HG02798 (cell line): ENCODE results near the gene BZW1.

Experiments used
- ATAC-seq: cut with Tn5 transposase; IDR thresholded peaks from one replicate; pipeline ENCODE4 v1.9.1; 2021; ENCODE audit warnings: mild to moderate bottlenecking; ENCODE audit not compliant: unreplicated experiment, poor library complexity

The BZW1 gene

DNA sequence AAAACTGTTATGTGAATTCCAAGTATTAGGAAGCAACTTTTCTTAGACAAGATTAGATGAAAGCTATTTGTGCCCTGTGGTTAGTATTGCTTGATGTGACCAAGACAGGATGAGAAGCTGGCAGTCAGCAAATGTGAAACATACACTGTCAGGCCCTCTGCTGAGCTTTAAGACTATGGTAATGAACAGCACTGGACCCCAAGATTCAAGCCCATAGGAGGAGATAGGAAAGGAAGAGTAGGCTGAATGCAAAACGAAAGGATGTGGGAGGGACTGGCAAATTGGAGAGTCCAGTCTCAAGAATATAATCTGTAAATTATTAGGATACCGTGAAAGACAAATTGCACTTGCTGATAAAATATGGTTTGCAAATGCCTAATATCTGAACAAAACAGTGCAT lies 16.4 kb downstream of the BZW1 start:
- ATAC-seq, result no peak

DNA sequence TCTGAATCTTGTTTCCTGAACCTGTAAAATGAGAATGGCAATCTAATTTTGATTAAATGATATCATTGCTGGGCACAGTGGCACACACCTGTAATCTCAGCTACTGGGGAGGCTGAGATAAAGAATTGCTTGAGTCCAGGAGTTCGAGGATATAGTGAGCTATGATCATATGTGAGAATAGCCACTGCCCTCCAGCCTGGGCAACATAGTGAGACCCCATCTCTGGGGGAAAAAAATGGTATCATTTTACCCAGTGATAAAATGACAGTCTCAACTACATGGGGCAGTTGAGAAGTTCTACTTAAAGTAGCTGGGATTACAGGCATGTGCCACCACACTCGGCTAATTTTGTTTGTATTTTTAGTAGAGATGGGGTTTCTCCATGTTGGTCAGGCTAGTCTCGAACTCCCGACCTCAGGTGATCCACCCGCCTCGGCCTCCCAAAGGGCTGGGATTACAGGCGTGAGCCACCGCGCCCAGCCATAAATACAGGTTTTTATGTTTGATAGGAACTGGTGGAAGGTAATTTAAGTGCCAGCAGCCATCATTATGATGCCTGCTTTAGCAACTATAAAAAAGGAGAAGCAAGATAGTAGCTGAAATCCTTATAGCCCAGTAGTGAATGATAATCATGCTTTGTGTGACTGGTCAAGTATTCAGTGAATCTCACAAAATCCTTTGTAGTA lies 17.0 kb downstream of the BZW1 start:
- no peak for ATAC-seq

DNA sequence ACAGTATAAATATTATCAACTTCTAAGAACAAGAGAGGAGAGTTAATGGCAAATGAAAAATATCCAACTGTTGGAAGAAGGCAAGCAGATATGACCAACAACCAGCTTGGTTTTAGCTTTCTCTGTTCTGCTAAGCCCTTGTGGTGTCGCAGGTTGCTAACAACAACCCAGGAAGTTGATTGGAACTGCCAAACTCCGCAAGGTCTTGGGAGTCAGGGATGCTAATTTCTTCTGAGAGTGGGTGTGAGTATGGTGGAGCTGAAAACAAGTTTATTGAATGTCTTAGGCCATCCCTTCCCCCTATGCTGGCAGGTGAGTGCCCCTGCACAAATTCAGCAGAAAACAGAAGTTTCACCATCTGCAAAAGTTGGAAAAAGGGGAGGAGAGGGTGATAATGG lies 17.5 kb downstream of the BZW1 start:
- ATAC-seq, result no peak

DNA sequence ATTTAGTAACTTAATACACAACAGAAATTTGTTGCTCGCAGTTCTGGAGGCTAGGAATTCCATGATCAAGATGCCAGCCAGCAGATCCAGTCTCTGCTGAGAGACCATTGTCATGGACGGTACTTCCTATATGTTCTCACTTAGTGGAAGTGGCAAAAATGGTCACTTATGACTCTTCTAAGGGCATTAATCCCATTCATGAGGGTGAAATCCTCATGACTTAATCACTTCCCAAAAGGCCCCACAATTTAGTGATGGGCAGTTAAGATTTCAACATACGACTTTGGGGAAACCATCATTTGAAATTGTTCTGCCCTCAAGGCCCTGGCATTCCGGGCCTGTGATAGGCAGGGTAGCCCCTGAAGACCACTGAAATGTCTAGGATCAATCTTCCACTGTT lies 23.0 kb downstream of the BZW1 start:
- ATAC-seq, result no peak

DNA sequence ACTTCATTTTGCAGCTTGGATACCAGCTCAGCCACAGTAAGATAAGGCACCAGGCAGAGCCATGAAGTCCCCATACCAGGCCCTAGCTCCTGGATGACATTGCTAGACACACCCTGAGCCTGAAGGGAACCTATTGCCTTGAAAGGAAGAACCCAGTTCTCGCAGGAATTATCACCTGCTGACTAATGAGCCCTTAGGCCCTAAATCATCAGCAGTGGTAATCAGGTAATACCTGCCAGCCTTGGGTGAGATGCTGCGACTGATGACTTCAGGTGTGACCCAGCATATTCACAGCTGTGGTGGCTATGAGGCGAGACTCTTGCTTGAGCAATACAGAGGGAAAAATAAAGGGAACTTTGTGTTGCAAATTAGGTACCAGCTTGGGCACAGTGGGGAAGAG lies 27.8 kb downstream of the BZW1 start:
- no peak for ATAC-seq

DNA sequence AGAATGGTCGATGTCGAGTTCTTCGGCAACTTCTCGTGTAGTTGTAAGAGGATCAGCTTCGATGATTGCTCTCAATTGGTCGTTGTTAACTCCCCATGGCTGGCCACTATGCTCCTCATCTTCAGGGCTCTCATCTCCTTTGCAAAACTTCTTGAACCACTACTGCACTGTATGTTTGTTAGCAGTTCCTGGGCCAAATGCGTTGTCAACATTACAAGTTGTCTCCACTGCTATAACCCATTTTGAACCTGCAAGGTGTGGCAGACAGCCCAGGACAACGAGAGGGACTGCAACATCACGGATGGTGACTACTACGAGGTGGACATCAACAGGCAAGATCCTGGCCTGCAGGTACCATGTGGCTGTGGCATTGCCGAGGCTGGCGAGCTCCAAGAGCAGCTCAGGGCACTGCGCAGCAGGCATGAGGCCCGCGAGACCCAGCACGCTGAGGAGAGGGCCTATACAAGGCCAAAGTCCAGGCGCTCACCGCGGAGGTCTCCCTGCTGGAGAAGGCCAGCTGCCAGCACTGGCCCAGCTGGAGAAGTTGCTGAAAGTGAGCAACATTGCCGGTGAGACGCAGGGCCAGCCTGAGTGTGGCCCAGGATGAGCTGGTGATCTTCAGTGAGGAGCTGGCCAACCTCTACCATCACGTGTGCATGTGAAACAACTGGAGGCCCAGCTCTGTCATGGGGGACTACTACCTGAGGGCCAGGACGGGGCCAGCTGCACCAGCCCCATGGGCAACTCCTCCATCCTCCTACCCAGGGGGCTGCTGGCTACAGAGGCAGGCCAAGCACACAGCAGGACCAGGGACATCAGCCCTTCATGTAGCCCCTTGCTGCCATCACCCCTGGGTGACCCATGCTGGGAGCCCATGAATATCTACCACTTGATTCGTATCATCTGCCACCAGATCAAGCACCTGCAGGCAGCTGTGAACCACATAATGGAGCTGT lies 32.6 kb downstream of the BZW1 start:
- no peak for ATAC-seq

DNA sequence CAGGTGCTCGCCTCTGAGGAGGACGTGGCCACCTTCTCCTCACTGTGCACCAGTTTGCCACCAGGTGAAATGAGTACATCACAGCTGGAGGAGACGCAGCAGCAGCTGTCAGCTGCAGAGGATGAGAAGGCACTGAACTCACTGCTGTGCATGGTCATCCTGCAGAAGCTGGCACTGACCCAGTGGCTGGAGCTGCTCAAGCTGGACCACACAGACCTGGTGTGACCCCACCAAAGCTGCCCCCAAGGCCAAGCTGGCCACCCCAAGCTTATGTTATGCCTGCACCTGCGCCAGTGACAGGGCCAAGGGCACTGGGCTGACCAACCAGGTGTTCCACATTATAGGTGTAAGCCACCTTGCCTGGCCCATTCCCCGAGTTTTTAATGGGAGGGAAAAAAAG lies 33.5 kb downstream of the BZW1 start:
- ATAC-seq, result no peak

DNA sequence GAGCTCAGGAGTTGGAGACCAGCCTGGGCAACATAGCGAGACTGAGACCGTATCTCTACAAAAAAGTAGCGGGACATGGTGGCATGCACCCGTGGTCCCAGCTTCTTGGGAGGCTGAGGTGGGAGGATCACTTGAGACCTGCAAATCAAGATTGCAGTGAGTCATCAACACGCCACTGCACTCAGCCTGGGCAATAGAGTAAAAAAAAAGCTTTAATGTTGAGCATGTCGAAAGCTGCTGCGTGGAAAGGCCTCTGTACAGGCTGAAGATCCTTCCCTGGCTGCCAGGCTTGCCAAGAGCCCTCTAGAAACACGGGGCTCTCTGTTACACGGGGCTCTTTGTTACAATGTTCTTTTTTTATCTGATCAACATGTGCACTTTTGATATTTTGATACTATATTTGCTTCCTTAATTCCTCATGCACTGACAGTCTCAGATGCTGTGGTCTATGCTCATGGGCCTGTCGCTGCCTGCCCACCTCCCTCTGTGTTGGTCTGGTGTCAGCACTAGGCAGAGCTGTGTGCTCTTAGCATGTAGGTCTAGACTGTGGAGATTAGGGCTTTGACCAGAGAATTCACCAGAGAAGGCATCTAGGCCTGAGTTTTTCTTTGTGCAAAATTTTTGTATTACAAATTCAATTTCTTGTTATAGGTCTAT lies 34.1 kb downstream of the BZW1 start:
- no peak for ATAC-seq

DNA sequence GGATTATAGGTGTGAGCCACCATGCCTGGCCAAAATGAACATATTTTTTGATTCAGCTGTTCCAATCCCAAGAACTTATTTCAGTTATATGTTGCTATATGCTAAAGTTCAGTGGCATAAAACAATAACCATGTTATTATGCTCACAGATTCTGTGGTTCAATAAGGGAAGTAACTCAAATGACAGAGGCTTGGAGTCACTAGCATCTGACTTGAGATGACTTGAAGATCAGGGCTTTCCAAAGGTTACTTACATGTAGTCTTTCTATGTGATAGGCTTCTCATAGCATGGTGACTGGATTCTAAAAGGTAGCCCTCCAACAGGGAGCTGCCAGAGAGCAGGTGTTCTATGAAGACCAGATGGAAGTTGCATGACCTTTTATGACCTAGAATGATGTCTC lies 35.6 kb downstream of the BZW1 start:
- ATAC-seq, result no peak

DNA sequence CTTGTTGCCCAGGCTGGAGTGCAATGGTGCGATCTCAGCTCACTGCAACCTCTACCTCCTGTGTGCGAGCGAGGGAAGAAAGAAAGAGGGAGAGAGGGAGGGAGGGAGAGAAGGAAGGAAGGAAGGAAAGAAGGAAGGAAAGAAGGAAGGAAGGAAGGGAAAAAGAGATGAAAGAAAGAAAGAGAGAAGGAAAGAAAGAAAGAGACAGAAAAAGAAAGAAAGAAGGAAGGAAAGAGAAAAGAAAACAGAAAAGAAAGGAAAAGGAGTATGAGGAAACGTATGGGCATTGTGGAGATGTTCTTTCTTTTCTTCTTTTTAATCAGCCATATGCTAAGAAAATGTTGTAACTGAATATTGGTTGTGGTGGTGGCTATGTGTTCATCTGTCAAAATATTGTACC lies 36.2 kb downstream of the BZW1 start:
- no peak for ATAC-seq

DNA sequence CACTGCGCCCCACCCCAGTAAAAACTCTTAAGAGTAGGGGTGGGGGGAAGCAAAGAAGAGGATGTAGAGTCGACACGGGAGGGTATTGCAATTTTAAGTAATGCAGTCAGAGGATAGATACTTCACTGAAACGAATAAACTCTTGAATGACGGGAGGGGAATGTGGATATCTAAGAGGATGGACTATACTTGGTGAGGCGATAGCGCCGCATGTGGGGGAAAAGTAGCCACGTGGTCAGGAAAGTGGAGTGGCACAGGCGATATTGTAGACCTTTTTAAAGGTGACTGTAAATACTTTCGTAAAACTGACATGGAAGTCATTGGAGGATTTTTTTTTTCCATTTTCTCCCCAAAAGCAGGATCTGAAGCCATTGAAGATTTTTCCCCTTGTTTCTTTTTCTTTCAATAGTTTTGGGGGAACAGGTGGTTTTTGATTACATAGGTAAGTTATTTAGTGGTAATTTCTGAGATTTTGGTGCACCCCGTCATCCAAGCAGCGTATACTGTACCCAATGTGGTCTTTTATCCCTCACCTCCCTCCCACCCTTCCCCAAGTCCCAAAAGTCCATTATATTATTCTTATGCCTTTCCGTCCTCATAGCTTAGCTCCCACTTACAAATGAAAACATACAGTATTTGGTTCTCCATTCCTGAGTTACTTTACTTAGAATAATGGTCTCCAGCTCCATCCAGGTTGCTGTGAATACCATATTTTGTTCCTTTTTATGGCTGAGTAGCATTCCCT lies 39.0 kb downstream of the BZW1 start:
- no peak for ATAC-seq

DNA sequence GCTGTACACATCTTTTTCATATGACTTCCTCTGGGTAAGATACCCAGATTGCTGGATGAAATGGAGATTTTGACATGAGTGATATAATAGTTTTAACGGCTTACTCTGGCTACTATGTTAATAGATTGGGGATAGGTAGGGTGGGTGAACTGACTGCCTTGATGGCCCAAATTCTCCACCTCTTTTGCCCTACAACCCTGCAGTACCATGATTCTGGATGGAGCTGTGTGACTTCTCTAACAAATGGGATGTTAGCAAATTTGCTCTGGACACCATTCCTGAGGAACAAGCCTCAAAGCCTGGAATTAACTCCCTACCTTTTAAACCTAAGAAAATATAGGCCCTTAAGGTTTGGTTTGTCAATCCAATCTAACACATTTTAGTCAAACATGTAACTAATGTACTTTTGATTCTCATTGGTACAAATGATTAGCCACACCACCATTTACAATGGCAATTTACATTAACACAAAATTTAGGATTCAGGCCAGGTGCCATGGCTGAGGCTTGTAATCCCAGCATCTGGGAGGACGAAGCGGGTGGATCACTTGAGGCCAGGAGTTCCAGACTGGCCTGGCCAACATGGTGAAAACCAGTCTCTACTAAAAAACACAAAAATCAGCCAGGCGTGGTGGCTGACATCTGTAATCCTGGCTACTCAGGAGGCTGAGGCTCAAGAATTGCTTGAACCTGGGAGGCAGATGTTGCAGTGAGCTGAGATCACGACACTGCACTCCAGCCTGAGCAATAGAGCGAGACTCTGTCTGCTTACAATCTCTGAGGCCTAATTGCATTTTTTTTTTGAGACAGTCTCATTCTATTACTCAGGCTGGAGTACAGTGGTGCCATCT lies 39.9 kb downstream of the BZW1 start:
- ATAC-seq, result no peak

DNA sequence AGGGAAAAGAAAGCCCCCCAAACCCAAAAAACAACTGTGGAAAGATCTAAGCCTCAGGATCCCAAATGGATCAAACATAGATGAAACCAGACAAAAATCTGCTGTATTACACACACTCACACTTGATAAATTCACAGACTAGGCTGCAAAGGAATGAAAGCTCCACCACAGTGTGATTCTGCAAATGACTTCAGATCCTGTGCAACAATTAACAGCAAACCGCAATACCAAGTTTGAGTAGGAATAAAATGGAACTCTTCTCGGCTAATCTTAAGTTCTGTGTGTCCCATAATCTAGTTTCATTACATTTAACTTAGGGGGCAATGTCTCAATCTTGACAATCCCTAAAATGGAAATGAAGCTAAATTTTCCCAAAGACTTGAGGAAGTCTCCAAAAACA lies 40.9 kb downstream of the BZW1 start:
- ATAC-seq, result no peak

DNA sequence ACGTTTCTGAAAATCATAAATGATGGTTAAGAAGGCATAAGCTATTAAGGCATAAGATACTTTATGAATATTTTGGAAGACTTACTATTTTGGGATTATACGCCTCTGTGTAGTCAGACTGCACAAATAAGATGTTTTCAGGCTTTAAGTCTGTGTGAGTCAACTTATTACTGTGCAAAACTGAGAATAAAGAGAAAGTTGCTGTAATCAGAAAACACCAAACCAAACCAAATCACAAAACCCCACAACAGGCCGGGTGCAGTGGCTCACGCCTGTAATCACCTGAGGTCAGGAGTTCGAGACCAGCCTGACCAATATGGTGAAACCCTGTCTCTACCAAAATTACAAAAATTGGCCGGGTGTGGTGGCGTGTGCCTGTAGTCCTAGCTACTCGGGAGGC lies 45.1 kb downstream of the BZW1 start:
- no peak for ATAC-seq

DNA sequence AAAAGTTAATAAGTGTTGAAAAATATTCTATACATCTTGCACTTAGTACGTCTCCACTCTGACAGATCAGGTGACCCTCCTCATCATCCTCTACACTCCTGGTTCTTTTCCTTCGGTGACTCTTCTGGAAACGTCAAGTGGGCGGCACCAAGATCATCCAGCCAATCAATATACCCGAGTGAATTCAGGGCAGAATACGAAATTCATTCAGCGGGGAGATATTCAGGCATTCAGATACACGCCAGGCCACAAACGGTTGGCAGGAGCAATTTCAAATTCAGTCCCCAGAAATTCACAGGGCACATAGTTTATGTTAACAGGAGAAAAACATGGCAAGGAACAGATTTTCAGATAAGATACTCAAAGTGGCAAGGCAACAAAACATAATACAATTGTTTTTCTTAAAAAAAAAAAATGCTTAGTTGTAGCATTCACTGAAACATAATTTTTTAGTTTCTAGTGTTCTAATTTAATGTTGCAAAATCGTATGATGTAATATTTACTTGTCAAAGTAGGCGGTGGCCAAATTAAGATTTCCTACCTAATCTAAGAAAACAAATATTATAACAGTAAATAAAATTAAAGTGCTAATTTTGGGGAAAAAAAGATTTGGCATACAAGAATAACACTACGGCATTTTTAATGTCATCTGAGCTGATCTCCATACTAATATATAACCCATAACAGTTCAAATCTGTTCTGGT lies 48.5 kb downstream of the BZW1 start:
- no peak for ATAC-seq

DNA sequence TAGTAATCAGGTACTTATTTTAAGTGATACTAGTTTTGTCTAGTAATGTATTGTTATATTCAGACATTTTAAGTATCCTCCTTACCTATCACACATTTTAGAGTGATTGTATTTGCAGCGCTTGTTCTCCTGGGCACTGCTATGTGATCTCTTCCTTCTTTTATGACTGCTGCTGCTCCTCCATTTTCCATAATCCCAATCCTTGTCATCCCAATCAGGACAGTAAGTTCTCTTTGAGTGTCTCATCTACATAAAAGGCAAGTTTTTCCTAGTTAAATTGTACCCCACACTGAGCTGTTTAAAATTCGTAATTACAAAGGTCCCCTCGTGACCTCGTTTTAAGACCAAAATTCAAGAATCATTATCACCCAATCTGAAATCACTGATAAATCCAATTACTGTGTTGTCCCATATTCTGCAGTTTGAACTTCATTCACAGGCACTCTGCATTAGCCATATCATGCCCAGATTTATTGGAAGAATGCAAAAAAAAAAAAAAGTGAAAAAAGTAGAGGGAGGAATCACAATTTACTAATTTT lies 50.0 kb downstream of the BZW1 start:
- ATAC-seq, result no peak

DNA sequence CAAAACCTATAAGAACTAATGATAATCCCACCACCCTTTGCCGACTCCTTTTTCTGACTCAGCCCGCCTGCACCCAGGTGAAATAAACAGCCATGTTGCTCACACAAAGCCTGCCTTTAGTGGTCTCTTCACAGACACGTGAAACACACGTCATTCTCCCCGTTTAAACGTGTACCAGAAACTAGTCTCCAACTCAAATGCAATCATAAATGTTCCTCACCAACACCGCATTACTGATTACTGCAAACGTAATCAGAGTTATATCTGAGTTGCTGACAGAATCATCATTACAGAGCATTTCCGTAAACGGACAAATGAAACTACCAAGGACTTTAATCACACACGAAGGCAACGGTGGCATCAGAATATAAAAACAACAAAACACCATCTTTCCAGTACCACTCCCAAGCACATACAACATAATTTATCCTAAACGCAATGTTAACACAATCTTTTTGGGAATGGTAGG lies 50.9 kb downstream of the BZW1 start:
- no peak for ATAC-seq

DNA sequence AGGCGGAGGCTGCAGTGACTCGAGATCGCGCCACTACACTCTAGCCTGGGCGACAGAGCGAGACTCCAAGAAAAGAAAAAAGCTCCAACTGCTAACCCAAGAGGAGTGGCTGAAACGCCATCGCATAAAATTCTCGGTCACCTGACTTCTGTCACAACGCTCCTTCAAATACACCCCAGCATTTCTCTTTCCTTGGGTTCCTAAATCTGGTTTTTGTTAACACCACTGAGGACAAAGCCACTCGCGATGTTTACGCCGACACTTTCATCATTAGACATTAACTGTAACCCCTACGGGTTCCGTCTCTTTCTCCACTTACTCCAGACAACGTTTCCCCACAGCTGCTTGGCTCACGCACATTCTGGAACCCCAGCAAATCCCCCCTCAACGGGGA lies 52.1 kb downstream of the BZW1 start:
- peak; percentile 1 for ATAC-seq
